Neural crest cell (in vitro differentiated cells): ENCODE measurements around the gene BRD1. TPM values are rescaled to one million over a fixed set of nuclear protein-coding genes. Genes with fewer than 3 reads are reported as not detected.

Experiments used
- DNase-seq: peaks from one replicate; pipeline ENCODE4 v3.0.0; 2021; ENCODE audit warnings: low read depth, mixed read lengths, low spot score
- H3K27ac Mint-ChIP-seq: one replicate; pipeline ENCODE4 v1.8.0; 2021; ENCODE audit warnings: mild to moderate bottlenecking, mixed read lengths; ENCODE audit not compliant: unreplicated experiment
- H3K27me3 Mint-ChIP-seq: 2 replicates; pipeline ENCODE4 v1.8.0; 2021; ENCODE audit warnings: low read depth, mild to moderate bottlenecking, mixed read lengths
- H3K36me3 Mint-ChIP-seq: 2 replicates; pipeline ENCODE4 v1.8.0; 2021; ENCODE audit warnings: low read depth, mild to moderate bottlenecking, mixed read lengths
- H3K4me1 Mint-ChIP-seq: 2 replicates; pipeline ENCODE4 v1.8.0; 2021; ENCODE audit warnings: mixed read lengths
- H3K4me3 Mint-ChIP-seq: one replicate; pipeline ENCODE4 v1.8.0; 2021; ENCODE audit warnings: mild to moderate bottlenecking, mixed read lengths
- H3K9me3 Mint-ChIP-seq: 2 replicates; pipeline ENCODE4 v1.8.0; 2021; ENCODE audit warnings: mixed read lengths
- total RNA-seq: library from RNA; stranded (reverse); gene quantifications from 2 replicates; pipeline ENCODE4 v1.2.1, GENCODE V29; 2021
- TF ChIP-seq, protein P1 (sequence below): fragments of 200-600 bp; sonication (generic); conservative IDR thresholded peaks from 2 replicates; pipeline ENCODE4 v1.5.0; 2021; ENCODE audit warnings: antibody characterized with exemption, mild to moderate bottlenecking

BRD1 gene
- total RNA-seq, 1 donor from 2014 or later, result 59.1 TPM

DNA sequence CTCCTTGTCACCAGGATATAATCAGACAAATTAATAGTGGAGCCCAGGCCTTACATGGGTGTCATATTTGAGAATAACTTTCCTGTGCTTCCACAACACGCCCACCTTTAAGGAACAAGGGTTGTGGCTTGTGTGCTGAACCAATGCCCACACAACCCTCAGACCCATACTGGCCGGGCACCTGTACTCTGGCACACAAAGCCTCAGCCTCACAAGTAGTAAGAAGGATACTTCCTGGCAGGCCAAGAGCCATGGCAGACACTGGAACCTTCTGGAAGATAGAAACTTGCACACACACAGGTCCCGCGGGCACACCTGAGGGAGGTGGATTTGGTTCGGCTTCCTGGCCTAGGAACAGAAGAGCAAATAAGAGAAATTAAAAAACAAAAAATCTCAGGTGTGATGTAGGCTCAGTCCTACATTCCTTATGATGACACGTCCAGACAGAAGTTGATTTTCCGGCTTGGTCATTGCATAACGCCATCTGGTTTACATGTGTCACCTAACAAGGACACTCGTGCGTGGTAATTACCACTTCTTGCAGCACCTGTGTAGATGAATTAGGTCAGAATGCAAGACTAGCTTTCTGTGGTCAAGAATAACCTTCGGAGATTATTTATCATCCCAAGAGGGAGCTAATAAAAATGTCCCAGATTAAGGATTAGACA lies 5.8 kb upstream of the BRD1 start:
- Mint-ChIP-seq H3K36me3 (peaks cover 5% of the 10 kb centered on the region), H3K4me3 (no peak overlapping the region), H3K4me1 (no peaks in the 10 kb centered on the region), H3K9me3 (peaks cover 7% of the 10 kb centered on the region), H3K27ac (no peak overlapping the region), H3K27me3 (peaks cover 41% of the 10 kb centered on the region)
- no peak for DNase-seq
- TF ChIP-seq, protein P1, sequence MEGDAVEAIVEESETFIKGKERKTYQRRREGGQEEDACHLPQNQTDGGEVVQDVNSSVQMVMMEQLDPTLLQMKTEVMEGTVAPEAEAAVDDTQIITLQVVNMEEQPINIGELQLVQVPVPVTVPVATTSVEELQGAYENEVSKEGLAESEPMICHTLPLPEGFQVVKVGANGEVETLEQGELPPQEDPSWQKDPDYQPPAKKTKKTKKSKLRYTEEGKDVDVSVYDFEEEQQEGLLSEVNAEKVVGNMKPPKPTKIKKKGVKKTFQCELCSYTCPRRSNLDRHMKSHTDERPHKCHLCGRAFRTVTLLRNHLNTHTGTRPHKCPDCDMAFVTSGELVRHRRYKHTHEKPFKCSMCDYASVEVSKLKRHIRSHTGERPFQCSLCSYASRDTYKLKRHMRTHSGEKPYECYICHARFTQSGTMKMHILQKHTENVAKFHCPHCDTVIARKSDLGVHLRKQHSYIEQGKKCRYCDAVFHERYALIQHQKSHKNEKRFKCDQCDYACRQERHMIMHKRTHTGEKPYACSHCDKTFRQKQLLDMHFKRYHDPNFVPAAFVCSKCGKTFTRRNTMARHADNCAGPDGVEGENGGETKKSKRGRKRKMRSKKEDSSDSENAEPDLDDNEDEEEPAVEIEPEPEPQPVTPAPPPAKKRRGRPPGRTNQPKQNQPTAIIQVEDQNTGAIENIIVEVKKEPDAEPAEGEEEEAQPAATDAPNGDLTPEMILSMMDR, result no peak

DNA sequence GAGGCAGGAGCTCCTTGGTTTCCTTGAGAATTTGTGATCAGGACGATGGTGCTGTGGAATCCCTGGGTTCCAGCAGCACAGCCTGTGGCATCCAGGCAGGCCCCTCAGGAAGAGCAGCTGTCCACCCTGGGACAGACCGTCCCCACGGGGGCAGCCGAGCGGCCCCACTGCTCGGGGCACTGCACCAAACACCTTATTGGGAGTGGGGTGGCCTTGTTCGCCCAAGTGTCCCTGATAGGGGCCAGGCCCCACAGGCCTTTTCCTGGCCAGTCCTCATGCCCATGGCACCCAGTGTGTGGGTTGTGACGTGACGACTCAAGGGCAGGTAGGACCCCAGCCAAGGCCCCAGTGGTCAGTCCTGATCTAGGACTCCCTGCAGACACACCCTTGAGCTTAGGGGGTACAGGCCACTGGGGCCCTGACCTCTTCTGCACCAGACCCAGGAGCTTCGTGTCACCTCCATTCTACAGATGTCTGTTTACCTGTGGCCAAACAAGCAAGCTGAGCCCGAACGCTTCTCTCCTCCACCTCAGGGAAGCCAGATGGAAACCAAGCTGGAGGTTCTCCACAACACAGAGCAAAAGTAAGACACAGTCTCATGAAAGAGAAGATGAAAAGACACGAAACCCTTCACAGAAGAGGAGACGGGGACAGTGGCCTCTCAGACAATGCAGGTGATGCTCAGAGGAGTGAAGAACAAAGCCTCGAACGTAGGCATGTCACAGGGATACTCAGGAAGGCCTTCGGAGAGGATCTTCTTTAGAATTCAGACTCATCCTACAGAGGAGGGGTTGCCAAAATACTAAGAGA lies 1.6 kb upstream of the BRD1 start:
- no peak overlapping the region for H3K27ac Mint-ChIP-seq
- TF ChIP-seq, protein P1, result no peak

DNA sequence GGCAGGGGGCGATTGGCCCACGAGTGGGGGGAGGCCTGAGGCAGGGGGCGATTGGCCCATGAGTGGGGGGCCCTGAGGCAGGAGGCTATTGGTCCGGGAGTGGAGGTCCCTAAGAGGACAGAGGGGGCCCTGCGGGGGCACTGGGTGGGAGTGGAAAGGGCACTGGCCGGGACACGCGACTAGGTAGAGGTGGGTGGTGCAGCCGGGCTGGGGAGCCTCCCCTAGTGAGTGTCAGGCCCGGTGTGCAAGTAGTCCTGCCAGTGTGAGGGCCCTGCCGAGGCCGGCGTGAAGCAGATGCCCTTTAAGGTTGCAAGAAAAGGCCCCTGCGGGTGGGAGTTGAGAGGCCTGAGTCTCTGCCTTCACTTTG lies 909 bp upstream of the BRD1 start:
- DNase-seq, result no peak
- H3K36me3 Mint-ChIP-seq, result peaks cover 13% of the 10 kb centered on the region

More for the DNA sequence above, 1.6 kb upstream of the BRD1 start:
- peaks cover 31% of the 10 kb centered on the region for H3K27me3 Mint-ChIP-seq
- H3K4me1 Mint-ChIP-seq, result peaks cover 20% of the 10 kb centered on the region
- H3K4me3 Mint-ChIP-seq, result peak overlapping the region; percentile 75
- DNase-seq, result no peak
- H3K36me3 Mint-ChIP-seq, result peaks cover 6% of the 10 kb centered on the region
- peaks cover 7% of the 10 kb centered on the region for H3K9me3 Mint-ChIP-seq

DNA sequence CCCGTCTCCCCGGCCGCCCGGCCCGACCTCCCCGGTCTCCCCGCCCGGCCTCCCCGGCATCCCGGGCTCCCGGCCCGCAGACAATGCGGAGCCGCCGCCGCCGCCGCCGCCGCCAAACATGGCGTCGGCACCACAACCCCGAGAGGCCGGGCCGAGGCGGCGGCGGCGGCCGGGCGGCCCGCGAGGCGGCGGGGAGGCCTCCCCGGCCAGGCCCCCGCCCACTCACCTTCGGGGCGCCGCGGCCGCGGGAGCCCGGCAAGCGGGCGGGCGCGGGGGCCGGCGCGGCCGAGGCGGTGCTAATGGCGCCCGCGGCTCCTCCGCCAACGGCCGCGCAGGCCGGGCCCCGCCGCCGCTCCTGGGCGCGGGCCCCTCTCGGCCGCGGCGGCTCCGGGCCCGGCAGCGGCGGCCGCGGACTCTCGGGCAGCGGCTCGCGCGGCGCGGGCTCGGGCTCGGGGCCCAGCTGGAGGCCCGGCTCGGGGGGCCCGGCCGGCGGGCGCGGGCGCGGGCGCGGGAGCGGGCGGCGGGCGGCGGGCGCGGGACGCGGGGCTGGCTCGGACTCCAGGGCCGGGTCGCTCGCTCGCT lies 311 bp downstream of the BRD1 start:
- H3K27ac Mint-ChIP-seq, result no peak overlapping the region
- peaks cover 11% of the 10 kb centered on the region for H3K36me3 Mint-ChIP-seq
- no peak overlapping the region for H3K4me3 Mint-ChIP-seq
- no peak for DNase-seq
- peaks cover 29% of the 10 kb centered on the region for H3K4me1 Mint-ChIP-seq
- H3K9me3 Mint-ChIP-seq, result peaks cover 7% of the 10 kb centered on the region
- peaks cover 17% of the 10 kb centered on the region for H3K27me3 Mint-ChIP-seq
- TF ChIP-seq, protein P1, result no peak

More for the DNA sequence above, 909 bp upstream of the BRD1 start:
- H3K4me1 Mint-ChIP-seq, result peaks cover 27% of the 10 kb centered on the region
- H3K4me3 Mint-ChIP-seq, result peak overlapping the region; percentile 75
- TF ChIP-seq, protein P1, result no peak
- peaks cover 7% of the 10 kb centered on the region for H3K9me3 Mint-ChIP-seq
- no peak overlapping the region for H3K27ac Mint-ChIP-seq
- peaks cover 25% of the 10 kb centered on the region for H3K27me3 Mint-ChIP-seq

DNA sequence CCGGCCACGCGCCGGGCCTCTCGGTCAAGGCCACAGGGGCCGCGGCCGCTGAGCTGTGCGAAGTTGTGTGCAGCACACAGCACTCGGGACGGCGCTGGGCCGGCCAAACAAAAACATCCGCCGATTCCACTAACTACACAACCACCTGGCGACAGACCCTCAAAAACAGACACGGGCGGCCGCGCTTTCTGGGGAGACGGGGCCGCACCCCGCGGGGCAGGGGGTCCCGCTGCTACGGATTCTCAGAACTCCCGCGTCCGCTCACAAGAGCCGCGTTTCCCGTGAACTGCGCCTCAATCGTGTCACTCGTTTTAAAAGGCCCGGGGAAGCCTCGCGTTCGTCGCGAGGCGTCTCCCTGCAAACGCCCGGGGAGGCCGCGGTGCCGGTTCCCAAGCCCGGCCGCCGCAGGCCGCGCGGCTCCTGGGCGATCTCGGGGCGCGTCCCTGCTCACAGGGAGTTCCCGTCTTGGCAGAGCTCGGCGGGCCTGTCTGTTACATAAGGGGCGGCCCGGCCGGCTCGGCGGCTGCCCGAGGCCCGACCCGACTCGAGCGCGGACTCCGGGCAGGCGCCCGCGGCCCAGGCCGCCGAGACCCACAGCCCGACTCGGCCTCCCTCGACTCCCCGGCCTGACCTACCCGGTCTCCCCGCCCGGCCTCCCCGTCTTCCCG lies 936 bp downstream of the BRD1 start:
- DNase-seq, result no peak
- peaks cover 29% of the 10 kb centered on the region for H3K4me1 Mint-ChIP-seq
- H3K27me3 Mint-ChIP-seq, result peaks cover 13% of the 10 kb centered on the region
- peaks cover 7% of the 10 kb centered on the region for H3K9me3 Mint-ChIP-seq
- H3K27ac Mint-ChIP-seq, result peak overlapping the region; percentile 93
- peak overlapping the region; percentile 91 for H3K4me3 Mint-ChIP-seq
- H3K36me3 Mint-ChIP-seq, result peaks cover 11% of the 10 kb centered on the region
- TF ChIP-seq, protein P1, result no peak
